Astrocyte (in vitro differentiated cells and primary cell): ENCODE data around the gene CIT.

Source experiments
- CTCF ChIP-seq: IDR thresholded peaks from 2 replicates; pipeline ENCODE4 v1.5.1; 2011; ENCODE audit warnings: low read depth, mild to moderate bottlenecking, inconsistent platforms, low read length, moderate library complexity; ENCODE audit not compliant: insufficient read depth
- EZH2 ChIP-seq: IDR thresholded peaks from 2 replicates; pipeline ENCODE4 v1.6.1; 2012; ENCODE audit warnings: mild to moderate bottlenecking, low read length, inconsistent platforms; ENCODE audit not compliant: insufficient read depth

DNA sequence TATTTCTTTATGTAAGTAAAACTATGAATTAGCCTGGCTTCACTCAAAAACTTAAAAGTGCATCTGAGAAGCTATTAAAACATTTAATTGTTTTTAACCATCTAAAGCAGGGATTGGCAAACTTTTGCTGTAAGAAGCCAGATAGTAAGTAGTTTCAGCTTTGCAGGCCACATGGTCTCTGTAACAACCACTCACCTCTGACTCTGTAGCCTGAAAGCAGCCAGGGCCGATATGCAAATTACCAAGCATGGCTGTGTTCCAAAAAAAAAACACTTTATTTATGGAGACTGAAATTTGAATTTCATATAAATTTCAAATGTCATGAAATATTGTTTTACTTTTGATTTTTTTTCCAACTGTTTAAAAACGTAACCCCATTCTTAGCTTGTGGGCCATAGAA is 95.3 kb downstream of the CIT start:
- no peak for TF ChIP-seq CTCF
- no peak for TF ChIP-seq EZH2
